CD4-positive, alpha-beta T cell (primary cell): Measurements from ENCODE around the gene SGSM2. TPM values are rescaled to one million over a fixed set of nuclear protein-coding genes. Genes with fewer than 3 reads are reported as not detected.

Experiments
- ATAC-seq: fragments of 200-7000 bp; cut with Tn5 transposase; one replicate; pipeline ENCODE4 v1.10.0; 2022; ENCODE audit warnings: mild to moderate bottlenecking; ENCODE audit not compliant: poor library complexity
- CTCF ChIA-PET: fragments of 350-600 bp; sonication (Branson Sonifier 250); formaldehyde crosslinking; loops from one replicate; lab custom pipeline; 2021; ENCODE audit warnings: antibody characterized with exemption, inconsistent platforms; lab: Charles Lee
- POLR2A ChIA-PET: fragments of 350-600 bp; sonication (Branson Sonifier 250); formaldehyde crosslinking; loops from one replicate; lab custom pipeline; 2021; ENCODE audit warnings: antibody characterized with exemption, inconsistent platforms; lab: Charles Lee
- DNase-seq, 14 experiments: peaks; one replicate each; pipeline ENCODE4 v3.0.0-alpha.2; 2013 to 2020; ENCODE audit warnings: mixed read lengths in 2 of 14
- H3K27ac ChIP-seq, 2 donors: one replicate each; pipeline versions ENCODE4 v1.5.1 to v1.7.0; 2013; ENCODE audit warnings: low read length in 2 of 2, low read depth in 1 of 2, mild to moderate bottlenecking in 1 of 2
- H3K27me3 ChIP-seq, 2 experiments: 1 replicate in 1 of 2; 2 replicates in 1 of 2; pipeline versions ENCODE4 v1.6.1 to v1.7.0; 2013; ENCODE audit warnings: low read length in 2 of 2, control low read depth in 1 of 2, mild to moderate bottlenecking in 1 of 2, moderate library complexity in 1 of 2; ENCODE audit not compliant: insufficient read depth in 2 of 2, control insufficient read depth in 1 of 2
- H3K36me3 ChIP-seq: one replicate; pipeline ENCODE4 v1.6.1; 2013; ENCODE audit warnings: low read length, control low read depth; ENCODE audit not compliant: insufficient read depth
- H3K4me1 ChIP-seq: one replicate; pipeline ENCODE4 v1.6.1; 2013; ENCODE audit warnings: low read length, control low read depth; ENCODE audit not compliant: insufficient read depth
- H3K4me3 ChIP-seq: one replicate; pipeline ENCODE4 v1.5.1; 2013; ENCODE audit warnings: mild to moderate bottlenecking, low read length, moderate library complexity
- H3K9me3 ChIP-seq, 2 experiments: 1 replicate in 1 of 2; 2 replicates in 1 of 2; pipeline versions ENCODE4 v1.6.1 to v1.7.0; 2013; ENCODE audit warnings: low read length in 2 of 2, mild to moderate bottlenecking in 2 of 2, control low read depth in 1 of 2, moderate library complexity in 1 of 2; ENCODE audit not compliant: control insufficient read depth in 1 of 2, insufficient read depth in 1 of 2
- H3K27ac Mint-ChIP-seq: one replicate; pipeline ENCODE4 v1.8.0; 2020; ENCODE audit warnings: mixed read lengths
- H3K27me3 Mint-ChIP-seq: one replicate; pipeline ENCODE4 v1.8.0; 2021; ENCODE audit warnings: mixed read lengths
- H3K36me3 Mint-ChIP-seq: one replicate; pipeline ENCODE4 v1.8.0; 2021; ENCODE audit warnings: low read depth, mixed read lengths
- H3K4me1 Mint-ChIP-seq: one replicate; pipeline ENCODE4 v1.8.0; 2021; ENCODE audit warnings: low read depth, mixed read lengths
- H3K4me3 Mint-ChIP-seq: one replicate; pipeline ENCODE4 v1.8.0; 2020; ENCODE audit warnings: mild to moderate bottlenecking, mixed read lengths
- H3K9me3 Mint-ChIP-seq: one replicate; pipeline ENCODE4 v1.8.0; 2020; ENCODE audit warnings: mixed read lengths
- CTCF ChIP-seq: fragments of 200-600 bp; IDR thresholded peaks from one replicate; pipeline ENCODE4 v1.8.0; 2022; ENCODE audit warnings: antibody characterized with exemption, mild to moderate bottlenecking
- intact Hi-C, 2 experiments: fragments of 100-400 bp; cut with DNase I in 1 of 2; cut with micrococcal nuclease in 1 of 2; formaldehyde crosslinking; loops; one replicate each; pipeline versions ENCODE4 v1.15.1 to v1.9.0; 2023 to 2025; cut with DNase I, micrococcal nuclease
- total RNA-seq, 174 experiments: library from RNA in 2 of 174; stranded (reverse) in 2 of 174; gene quantifications; one replicate each; pipeline ENCODE4 v1.2.3 and lab custom pipeline; 2021 to 2026

Gene SGSM2
- total RNA-seq, 2 experiments from 2014 or later: 147 to 154 TPM

- ATAC-seq: no peak
- Histone ChIP-seq H3K36me3 (peaks cover 27% of the 10 kb centered on the region), H3K4me1 (peaks cover 45% of the 10 kb centered on the region), H3K27me3 (no peaks in the 10 kb centered on the region), H3K4me3 (no peak overlapping the region), H3K27ac (peak overlapping the region; percentile 14 to 23), H3K9me3 (no peaks in the 10 kb centered on the region)
- Mint-ChIP-seq H3K27ac (peak overlapping the region; percentile 95), H3K9me3 (no peaks in the 10 kb centered on the region), H3K4me3 (peak overlapping the region; percentile 58), H3K4me1 (peaks cover 53% of the 10 kb centered on the region), H3K27me3 (no peaks in the 10 kb centered on the region), H3K36me3 (peaks cover 52% of the 10 kb centered on the region)
- CTCF ChIA-PET: interaction anchor here (2.2 kb wide), 1 partner anchor 26 kb away, joined by 15 read pairs; no protein-coding TSS in a partner anchor
- intact Hi-C loops: loop anchor here in 1 of 2 experiments (5.0 to 10.0 kb wide), 2 partner anchors 204 to 348 kb away; partner anchors contain the start of genes OVCA2 and PAFAH1B1
- POLR2A ChIA-PET: interaction anchor here (4.2 kb wide), 1 partner anchor 11 kb away, joined by 132 read pairs; the partner anchor contains the start of gene MNT
- TF ChIP-seq CTCF: no peak
- DNase-seq: no peak
Observed at GRCh38 chr17:2390199-2390836, 53.0 kb downstream of the SGSM2 start.

DNA sequence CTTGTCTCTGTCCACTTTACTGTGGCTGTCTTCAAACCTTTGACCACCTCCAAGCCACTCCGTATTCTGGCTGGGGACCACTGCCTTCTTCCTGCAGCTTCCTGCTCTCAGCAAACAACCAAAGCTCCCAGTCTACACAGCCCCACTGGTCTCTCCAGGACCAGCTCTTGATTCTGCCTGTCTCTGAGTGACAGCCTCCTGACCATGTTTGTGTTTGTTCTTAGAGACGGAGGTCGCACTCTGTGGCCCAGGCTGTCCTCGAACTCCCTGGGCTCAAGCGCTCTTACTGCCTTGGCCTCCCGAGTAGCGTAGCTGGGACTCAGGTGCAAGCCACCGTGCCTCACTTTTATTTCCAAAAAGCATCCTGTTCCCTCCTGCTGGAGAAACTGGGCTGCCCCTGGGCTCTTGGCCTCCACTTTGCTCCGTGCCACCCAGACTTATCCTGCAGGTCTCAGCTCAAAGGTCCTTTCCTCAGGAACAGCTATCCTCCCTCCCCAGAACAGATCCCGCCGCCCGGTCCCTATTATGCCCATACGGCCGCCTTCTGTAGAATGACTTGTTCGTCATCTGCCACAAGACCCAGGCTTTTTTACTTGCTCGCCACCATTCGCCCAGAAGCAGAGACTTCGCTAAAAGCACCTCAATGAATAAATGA lies 54.4 kb downstream of the SGSM2 start:
- DNase-seq (no peak), ATAC-seq (no peak)
- no peaks in the 10 kb centered on the region for H3K9me3 ChIP-seq
- no peaks in the 10 kb centered on the region for H3K9me3 Mint-ChIP-seq
- H3K27ac Mint-ChIP-seq: peak overlapping the region; percentile 95
- peaks cover 15% of the 10 kb centered on the region for H3K36me3 ChIP-seq
- no peaks in the 10 kb centered on the region for H3K27me3 Mint-ChIP-seq
- peaks cover 52% of the 10 kb centered on the region for H3K36me3 Mint-ChIP-seq
- peaks cover 59% of the 10 kb centered on the region for H3K4me1 ChIP-seq
- ChIA-PET CTCF (interaction anchor here (1.1 to 2.6 kb wide), 3 partner anchors 9 to 39 kb away, joined by 4 to 25 read pairs (median 15); no protein-coding TSS in a partner anchor), POLR2A (interaction anchor here (0.6 to 4.2 kb wide), 13 partner anchors 9 to 1752 kb away, joined by 3 to 132 read pairs (median 5); partner anchors contain the start of genes METTL16, MNT, RILP and SMG6)
- peak overlapping the region; percentile 53 for H3K4me3 ChIP-seq
- peak overlapping the region; percentile 60 to 78 for H3K27ac ChIP-seq
- H3K4me3 Mint-ChIP-seq: peak overlapping the region; percentile 99
- no peaks in the 10 kb centered on the region for H3K27me3 ChIP-seq
- peaks cover 60% of the 10 kb centered on the region for H3K4me1 Mint-ChIP-seq
- intact Hi-C loops: loop anchor here (1.0 to 10.0 kb wide), 3 partner anchors 10 to 349 kb away; partner anchors contain the start of genes MNT (in 1 of the 2), OVCA2 (in 1 of the 2) and PAFAH1B1 (in 1 of the 2)
- no peak for TF ChIP-seq CTCF
